Stimulated activated CD4-positive, alpha-beta T cell treated with anti-CD3 and anti-CD28 coated beads, Interleukin-2, amount 100 ng/mL, for 48 hours (primary cell): ENCODE results near the gene CALHM1.
"Not testable (repeated sequence)": the region's sequence is repeated elsewhere in the genome, so short reads cannot be mapped to it uniquely, and the experiment has no call there.

Experiments
- DNase-seq, 2 donors: peaks; one replicate each; pipeline ENCODE4 v3.0.0-alpha.2; 2020

Gene CALHM1

GRCh38 chr10:103458720-103459119 lies at the start of gene CALHM1:
TSS of gene CALHM1 (minus strand) at chr10:103458900. CDS start at chr10:103458751, 149 bp downstream.
- no peak for DNase-seq

DNA sequence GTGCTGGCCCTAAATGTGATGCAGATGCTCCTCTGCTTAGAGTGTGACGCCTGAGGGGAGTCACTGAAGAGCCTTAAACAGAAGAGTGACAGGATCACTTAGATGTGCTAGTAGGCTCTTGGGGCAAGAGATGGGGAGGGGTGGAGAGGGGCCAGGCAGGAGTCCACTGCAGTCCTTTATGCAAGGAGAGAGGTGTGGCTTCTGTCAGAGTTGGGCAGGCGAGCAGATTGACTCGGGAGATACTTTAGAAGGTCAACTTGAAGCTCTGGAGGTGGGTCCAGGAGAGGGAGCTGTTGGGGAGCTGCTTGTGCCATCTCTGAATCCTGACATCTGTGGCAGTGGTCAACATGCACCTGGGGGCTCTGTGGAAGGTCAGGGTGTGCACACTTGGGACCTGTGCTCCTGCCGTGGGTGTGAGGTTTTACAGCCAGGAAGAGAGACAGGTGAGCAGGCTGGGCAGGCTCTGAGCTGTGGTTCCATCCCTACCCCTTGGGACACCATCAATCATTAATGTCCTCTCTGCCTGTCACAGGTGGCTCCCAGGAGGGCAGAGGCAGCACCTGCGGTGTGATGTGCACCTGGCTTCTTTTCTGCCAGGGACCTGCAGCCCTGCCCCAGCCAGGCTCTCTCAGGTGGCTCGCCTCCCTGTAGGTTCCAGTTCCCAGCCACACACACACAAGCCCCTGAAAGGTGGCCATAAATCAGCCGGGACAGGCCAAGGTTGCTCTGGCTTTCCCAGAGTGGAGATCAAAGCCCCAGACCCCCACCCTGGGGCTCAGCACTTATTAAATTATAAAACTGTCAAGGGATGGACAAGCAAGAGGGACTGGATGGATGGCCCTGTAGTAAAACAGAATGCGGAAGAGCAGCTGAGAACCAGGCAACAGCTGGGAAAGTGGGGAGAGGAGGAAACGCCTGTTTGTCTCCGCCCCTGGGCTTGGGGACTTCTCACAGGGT lies 48.8 kb upstream of the CALHM1 start:
- DNase-seq: no peak

DNA sequence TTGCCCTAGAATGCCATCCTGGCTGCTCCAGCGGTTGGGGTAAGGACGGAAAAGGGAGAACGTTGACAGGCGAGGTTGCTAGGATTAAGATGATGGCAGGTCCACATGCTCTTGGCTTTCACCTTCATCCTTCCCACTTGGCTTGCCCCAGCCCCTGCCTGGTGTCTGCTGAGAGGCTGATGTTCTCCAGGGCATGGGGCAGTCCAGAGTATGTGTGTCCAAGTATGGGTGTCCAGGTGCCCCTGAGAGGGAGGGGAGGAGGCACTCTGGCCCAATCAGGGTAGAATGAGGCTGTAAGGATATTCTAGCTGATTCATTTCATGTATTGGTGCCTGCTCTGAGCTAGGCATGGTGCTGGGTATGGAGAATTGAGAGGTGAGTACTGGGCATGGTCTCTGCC lies 47.4 kb upstream of the CALHM1 start:
- DNase-seq: no peak

- peak; percentile 25 to 37 for DNase-seq
Observed at GRCh38 chr10:103504181-103504783, 45.6 kb upstream of the CALHM1 start.

DNA sequence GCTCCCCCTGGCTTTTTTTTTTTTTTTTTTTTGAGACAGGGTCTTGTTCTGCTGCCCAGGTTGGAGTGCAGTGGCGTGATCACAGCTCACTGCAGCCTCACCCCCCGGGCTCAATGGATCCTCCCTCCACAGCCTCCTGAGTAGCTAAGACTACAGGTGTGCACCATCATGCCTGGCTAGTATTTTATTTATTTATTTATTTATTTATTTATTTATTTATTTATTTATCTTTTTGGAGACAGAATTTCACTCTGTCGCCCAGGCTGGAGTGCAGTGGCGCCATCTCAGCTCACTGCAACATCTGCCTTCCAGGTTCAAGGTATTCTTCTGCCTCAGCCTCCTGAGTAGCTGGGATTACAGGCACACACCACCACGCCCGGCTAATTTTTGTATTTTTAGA lies 45.1 kb upstream of the CALHM1 start:
- not testable (repeated sequence) for DNase-seq

DNA sequence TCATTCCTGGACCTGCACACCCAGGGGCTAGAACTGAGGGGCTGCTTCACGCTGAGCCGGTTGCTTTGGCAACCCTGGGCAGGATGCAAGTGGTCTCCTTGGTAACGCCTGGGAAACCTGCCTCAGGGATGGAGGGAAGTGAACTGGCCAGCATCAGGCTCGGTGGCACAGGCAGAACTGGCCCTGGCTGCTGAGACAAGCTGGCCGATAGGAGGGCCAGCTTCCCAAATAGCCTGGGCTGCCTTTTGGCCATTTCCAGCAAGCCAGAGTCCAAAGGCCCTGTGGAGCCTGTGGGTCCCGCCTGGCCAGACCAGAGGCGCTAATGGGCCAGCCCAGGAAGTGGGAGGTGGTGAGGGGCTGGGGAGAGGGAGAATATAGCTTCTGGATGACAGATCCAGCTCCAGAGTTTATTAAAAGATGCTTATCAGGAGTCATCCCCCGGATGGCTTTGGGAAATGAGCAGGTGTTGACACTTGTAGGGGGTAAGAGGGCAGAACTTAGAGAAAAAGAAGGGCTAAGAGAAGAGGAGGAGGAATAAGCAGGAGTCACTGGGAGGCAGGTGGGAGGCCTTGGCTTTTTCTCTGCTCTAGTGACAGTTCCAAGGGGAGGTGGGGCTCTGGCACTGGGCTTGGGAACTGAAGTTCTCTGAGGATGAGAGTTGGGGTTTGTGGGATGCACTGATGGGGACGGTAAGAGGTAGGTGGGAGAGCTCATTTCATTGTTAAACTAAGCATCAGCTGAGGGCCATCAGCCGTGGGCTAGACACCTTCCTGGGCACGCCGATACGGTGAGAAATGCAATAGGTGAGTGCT lies 44.4 kb upstream of the CALHM1 start:
- DNase-seq: no peak

DNA sequence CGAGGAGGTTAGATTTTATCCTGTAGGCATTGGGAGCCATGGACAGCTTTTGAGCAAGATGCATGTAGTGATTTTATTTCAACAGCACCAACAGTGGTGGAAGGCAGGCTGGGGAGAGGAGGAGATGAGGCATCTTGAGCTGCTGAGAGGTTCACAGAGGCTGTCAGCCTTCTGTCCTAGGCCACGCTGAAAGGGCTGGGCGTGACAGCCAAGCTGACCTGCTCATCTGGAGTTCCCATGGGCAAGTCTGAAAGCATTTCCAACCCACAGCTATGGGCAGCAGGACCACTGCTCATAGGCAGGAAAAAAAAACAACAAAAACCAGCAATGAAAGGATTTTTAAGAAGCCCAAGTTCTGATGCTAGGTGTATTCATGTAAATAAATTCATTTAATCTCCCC lies 42.5 kb upstream of the CALHM1 start:
- no peak for DNase-seq

GRCh38 chr10:103500481-103500880 lies 41.8 kb upstream of the CALHM1 start:
- DNase-seq: no peak

- no peak for DNase-seq
Observed at GRCh38 chr10:103499881-103500280, 41.2 kb upstream of the CALHM1 start.

- no peak for DNase-seq
Observed at GRCh38 chr10:103498936-103499638, 40.4 kb upstream of the CALHM1 start.

- no peak for DNase-seq
Observed at GRCh38 chr10:103497161-103497915, 38.6 kb upstream of the CALHM1 start.

DNA sequence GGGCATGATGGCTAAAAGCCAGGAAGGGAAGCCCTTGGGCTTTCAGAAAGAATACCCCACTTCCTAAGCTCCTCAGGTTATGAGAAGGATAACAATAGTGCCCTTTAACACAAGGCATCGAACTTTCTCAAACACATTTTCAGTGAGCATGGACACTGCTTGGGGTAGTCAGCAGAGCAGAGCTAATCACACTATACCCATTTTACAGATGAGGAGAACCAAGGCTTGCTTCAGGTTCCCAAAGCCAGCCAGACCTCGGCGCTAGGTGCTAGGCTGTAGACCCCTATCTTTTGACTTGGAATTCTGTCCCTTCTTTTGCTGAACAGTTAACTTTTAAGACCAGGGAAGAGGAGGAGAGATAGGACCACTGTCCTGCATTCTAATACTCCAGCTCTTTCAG lies 36.6 kb upstream of the CALHM1 start:
- DNase-seq: no peak

- no peak for DNase-seq
Observed at GRCh38 chr10:103493916-103494877, 35.5 kb upstream of the CALHM1 start.

GRCh38 chr10:103493362-103493915 lies 34.7 kb upstream of the CALHM1 start, which contains the start of gene NEURL1:
TSS of gene NEURL1 (plus strand) at chr10:103493705. CDS start at chr10:103494388, 683 bp downstream.
- no peak for DNase-seq

- no peak for DNase-seq
Observed at GRCh38 chr10:103492655-103493261, 34.1 kb upstream of the CALHM1 start.

DNA sequence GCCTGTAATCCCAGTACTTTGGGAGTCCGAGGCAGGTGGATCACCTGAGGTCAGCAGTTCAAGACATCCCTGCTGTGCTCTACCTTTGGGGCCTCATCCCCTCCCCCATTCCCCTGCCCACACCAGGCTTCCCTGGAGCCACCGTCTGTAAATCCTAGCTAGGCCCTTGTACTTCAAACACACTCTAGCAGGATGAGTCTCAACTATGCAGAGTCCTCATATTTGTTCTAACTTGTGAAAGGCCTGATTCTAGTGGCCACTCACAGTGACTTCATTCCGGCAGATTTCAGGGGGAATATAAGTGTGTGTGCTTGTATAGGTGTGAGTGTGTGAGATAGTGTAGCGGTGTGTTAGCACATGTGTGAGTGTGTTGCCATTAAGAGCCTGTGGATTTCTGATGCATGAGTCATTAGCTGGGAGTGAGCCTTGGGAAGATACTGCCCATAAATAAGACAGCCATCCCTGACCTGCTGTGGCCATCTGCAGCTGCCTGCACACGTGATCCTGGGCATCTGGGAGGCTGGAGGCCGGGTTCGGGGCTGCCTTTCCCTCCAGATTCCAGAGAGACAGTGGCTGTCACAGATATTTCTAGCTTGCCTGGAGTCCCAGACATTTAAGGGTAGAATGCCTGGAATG lies 33.1 kb upstream of the CALHM1 start:
- DNase-seq: no peak

DNA sequence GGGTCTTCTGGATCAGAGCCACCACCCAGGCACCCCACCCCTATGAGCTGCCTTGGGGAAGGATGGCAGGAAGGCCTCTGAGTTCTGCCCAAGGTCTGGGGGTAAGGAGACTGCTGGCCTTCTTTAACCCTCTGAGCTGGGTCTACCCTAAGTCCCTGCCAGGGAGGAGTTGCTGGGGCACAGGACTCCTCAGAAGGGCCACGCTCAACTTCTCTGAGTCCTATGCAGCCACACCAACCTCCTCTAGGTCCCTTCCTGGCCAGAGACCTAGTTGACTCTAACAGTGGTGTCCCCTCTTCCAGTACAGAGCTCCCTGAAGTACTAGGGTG lies 32.2 kb upstream of the CALHM1 start:
- no peak for DNase-seq

- no peak for DNase-seq
Observed at GRCh38 chr10:103487410-103487708, 28.7 kb upstream of the CALHM1 start.

DNA sequence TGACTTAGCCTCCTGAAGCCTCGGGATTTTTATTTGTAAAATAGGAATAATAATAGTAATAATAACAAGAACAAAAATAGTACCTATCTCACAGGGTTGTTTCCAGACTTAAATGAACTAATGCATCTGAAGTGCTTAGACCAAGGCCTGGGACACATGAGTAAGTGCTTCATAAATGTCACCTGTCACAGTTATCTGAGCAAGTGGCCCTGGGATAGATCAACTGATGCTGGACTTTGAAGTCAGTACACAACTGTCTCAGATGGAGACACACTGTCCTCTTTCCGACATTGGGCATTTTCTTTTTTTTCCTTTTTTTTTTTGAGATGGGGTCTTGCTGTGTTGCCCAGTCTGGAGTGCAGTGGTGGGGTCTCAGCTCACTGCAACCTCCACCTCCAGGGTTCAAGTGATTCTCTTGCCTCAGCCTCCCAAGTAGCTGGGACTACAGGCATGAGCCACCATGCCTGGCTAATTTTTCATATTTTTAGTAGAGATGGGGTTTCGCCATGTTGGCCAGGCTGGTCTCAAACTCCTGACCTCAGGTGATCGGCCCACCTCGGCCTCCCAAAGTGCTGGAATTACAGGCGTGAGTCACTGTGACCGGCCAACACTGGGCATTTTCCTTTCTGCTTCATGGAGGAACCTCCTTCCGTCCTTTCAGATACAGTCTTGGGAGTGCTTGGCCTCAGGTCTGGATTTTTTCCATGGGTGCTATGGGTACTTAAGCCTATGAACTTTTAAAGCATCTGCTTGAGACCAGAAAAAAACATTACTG lies 28.1 kb upstream of the CALHM1 start:
- not testable (repeated sequence) for DNase-seq
